SK-N-SH (cell line): Measurements from ENCODE around the gene MACROD2. TPM values are rescaled to one million over a fixed set of nuclear protein-coding genes. Genes with fewer than 3 reads are reported as not detected.
A peak's percentile ranks its signal among the peaks of the same experiment; 100 is the strongest.

Source experiments
- CTCF ChIA-PET: fragments of 300-600, 350-600 bp; formaldehyde crosslinking; extraction: SDS; loops from one replicate; lab custom pipeline; 2021; lab: Yijun Ruan, JAX
- POLR2A ChIA-PET: fragments of 350-600 bp; sonication (Branson Sonifier 250); formaldehyde crosslinking; extraction: SDS; loops from one replicate; lab custom pipeline; 2020; ENCODE audit warnings: antibody characterized with exemption, inconsistent platforms; lab: Yijun Ruan, JAX
- DNase-seq: peaks from one replicate; pipeline ENCODE4 v3.0.0; 2012
- H2AFZ ChIP-seq: fragments of 200-600 bp; sonication (generic); 2 replicates; pipeline ENCODE4 v1.8.1; 2016; ENCODE audit warnings: antibody characterized with exemption, mild to moderate bottlenecking, low read depth
- H3F3A ChIP-seq: fragments of 200-600 bp; sonication (generic); replicated peaks from 2 replicates; pipeline ENCODE3; 2016; ENCODE audit warnings: antibody characterized with exemption, mild to moderate bottlenecking; ENCODE audit not compliant: insufficient read depth
- H3K27ac ChIP-seq, 2 experiments: fragments of 200-500 bp in 1 of 2; fragments of 200-600 bp in 1 of 2; sonication (Bioruptor generic) in 1 of 2; sonication (generic), shearing (Covaris generic) in 1 of 2; 2 replicates each; pipeline versions ENCODE4 v1.5.1 to v1.6.1; 2014 to 2016; ENCODE audit warnings: low read depth in 2 of 2, inconsistent platforms in 1 of 2, low read length in 1 of 2, mild to moderate bottlenecking in 1 of 2, mixed read lengths in 1 of 2
- H3K27me3 ChIP-seq: fragments of 200-600 bp; sonication (generic), shearing (Covaris generic); 2 replicates; pipeline ENCODE4 v1.6.1; 2016; ENCODE audit warnings: mixed run types; ENCODE audit not compliant: insufficient read depth
- H3K36me3 ChIP-seq, 2 experiments: fragments of 200-500 bp in 1 of 2; fragments of 200-600 bp in 1 of 2; sonication (Bioruptor generic) in 1 of 2; sonication (generic) in 1 of 2; replicated peaks in 1 of 2; 2 replicates each; pipeline versions ENCODE3 to v1.5.1; 2014 to 2016; ENCODE audit warnings: low read length in 1 of 2, mild to moderate bottlenecking in 1 of 2; ENCODE audit not compliant: insufficient read depth in 2 of 2, control insufficient read depth in 1 of 2
- H3K4me1 ChIP-seq, 2 experiments: fragments of 200-500 bp in 1 of 2; fragments of 200-600 bp in 1 of 2; sonication (Bioruptor generic) in 1 of 2; sonication (generic), shearing (Covaris generic) in 1 of 2; 2 replicates each; pipeline versions ENCODE4 v1.5.1 to v1.6.1; 2014 to 2016; ENCODE audit warnings: low read depth in 1 of 2, low read length in 1 of 2, mixed run types in 1 of 2; ENCODE audit not compliant: insufficient read depth in 2 of 2, control insufficient read depth in 1 of 2
- H3K4me2 ChIP-seq: fragments of 200-600 bp; sonication (generic), shearing (Covaris generic); 2 replicates; pipeline ENCODE4 v1.6.1; 2017; ENCODE audit warnings: mixed run types
- H3K4me3 ChIP-seq, 2 experiments: fragments of 200-500 bp in 1 of 2; fragments of 200-600 bp in 1 of 2; sonication (Bioruptor generic) in 1 of 2; sonication (generic), shearing (Covaris generic) in 1 of 2; 2 replicates each; pipeline versions ENCODE4 v1.5.1 to v1.8.1; 2014 to 2016; ENCODE audit warnings: low read depth in 2 of 2, inconsistent platforms in 1 of 2, low read length in 1 of 2, mild to moderate bottlenecking in 1 of 2, mixed read lengths in 1 of 2, moderate library complexity in 1 of 2
- H3K79me2 ChIP-seq: fragments of 200-600 bp; sonication (generic); 2 replicates; pipeline ENCODE4 v1.8.1; 2017; ENCODE audit warnings: mild to moderate bottlenecking; ENCODE audit not compliant: insufficient read depth
- H3K9ac ChIP-seq: fragments of 200-600 bp; sonication (generic); 2 replicates; pipeline ENCODE4 v1.6.1; 2017; ENCODE audit warnings: mixed run types
- H3K9me2 ChIP-seq: fragments of 200-600 bp; sonication (generic); 2 replicates; pipeline ENCODE4 v1.6.1; 2017; ENCODE audit warnings: mixed run types
- H3K9me3 ChIP-seq: fragments of 200-600 bp; sonication (generic); 2 replicates; pipeline ENCODE4 v1.6.1; 2017; ENCODE audit warnings: mixed run types, mild to moderate bottlenecking, moderate library complexity
- H4K20me1 ChIP-seq: fragments of 200-600 bp; sonication (generic); 2 replicates; pipeline ENCODE4 v1.6.1; 2017; ENCODE audit warnings: mild to moderate bottlenecking, mixed run types; ENCODE audit not compliant: insufficient read depth
- CTCF ChIP-seq: fragments of 200-600 bp; sonication (generic); IDR thresholded peaks from 2 replicates; pipeline ENCODE4 v1.6.1; 2017; ENCODE audit warnings: antibody characterized with exemption, mild to moderate bottlenecking, moderate library complexity
- FOXJ3 ChIP-seq: sonication (generic); formaldehyde crosslinking; IDR thresholded peaks from 2 replicates; pipeline ENCODE4 v1.5.1; 2020; ENCODE audit warnings: mild to moderate bottlenecking, missing genetic modification reagents
- FOXM1 ChIP-seq: IDR thresholded peaks from 2 replicates; pipeline ENCODE4 v1.4.0; 2012; ENCODE audit warnings: low read depth, mild to moderate bottlenecking
- GABPA ChIP-seq: IDR thresholded peaks from 2 replicates; pipeline ENCODE4 v1.4.0; 2012; ENCODE audit warnings: low read depth, mild to moderate bottlenecking
- GATA2 ChIP-seq: sonication (generic); formaldehyde crosslinking; IDR thresholded peaks from 2 replicates; pipeline ENCODE4 v1.5.0; 2020; ENCODE audit warnings: mild to moderate bottlenecking, missing genetic modification reagents
- IRF3 ChIP-seq: fragments of 150-350 bp; IDR thresholded peaks from 2 replicates; pipeline ENCODE4 v1.6.1; 2016; ENCODE audit warnings: mild to moderate bottlenecking, low read depth, low read length
- JUND ChIP-seq: IDR thresholded peaks from 2 replicates; pipeline ENCODE4 v1.4.0; 2012
- POLR2AphosphoS5 ChIP-seq: IDR thresholded peaks from 2 replicates; pipeline ENCODE4 v1.6.1; 2012; ENCODE audit warnings: low read depth, low read length
- SIN3A ChIP-seq: IDR thresholded peaks from 2 replicates; pipeline ENCODE4 v1.6.1; 2012; ENCODE audit warnings: low read depth, mild to moderate bottlenecking, low read length, moderate library complexity, borderline replicate concordance
- TAF1 ChIP-seq: IDR thresholded peaks from 2 replicates; pipeline ENCODE4 v1.6.1; 2012; ENCODE audit warnings: low read depth, mild to moderate bottlenecking, low read length, moderate library complexity, borderline replicate concordance
- TEAD4 ChIP-seq: IDR thresholded peaks from 2 replicates; pipeline ENCODE4 v1.4.0; 2012; ENCODE audit warnings: mild to moderate bottlenecking, borderline replicate concordance; ENCODE audit not compliant: insufficient read depth
- USF1 ChIP-seq: IDR thresholded peaks from 2 replicates; pipeline ENCODE4 v1.4.0; 2012; ENCODE audit warnings: low read depth, borderline replicate concordance
- WGBS: methylation state at CpG from one replicate; pipeline ENCODE4 v1.1.6; 2017; ENCODE audit warnings: low lambda C conversion rate; 5-methylcytosine and 5-hydroxymethylcytosine counted together
- polyA plus RNA-seq, 3 experiments: library from polyadenylated mRNA; depleted of rRNA; stranded (reverse); fragments of >200 nt; gene quantifications; 2 replicates each; pipeline ENCODE4 v1.2.3, GENCODE V29; 2012

MACROD2 gene
- polyA plus RNA-seq, 1 of the 3 experiments (the other 2 are of a cell fraction) = 0.33 TPM

- no peaks in the 10 kb centered on the region for H3K36me3 ChIP-seq
- no peak overlapping the region for H3K27ac ChIP-seq
- H3F3A ChIP-seq = no peaks in the 10 kb centered on the region
- ChIA-PET CTCF (interaction anchor here (1.2 kb wide), 1 partner anchor 9 kb away, joined by 3 read pairs; no protein-coding TSS in a partner anchor), POLR2A (no interaction called here)
- H3K4me3 ChIP-seq = no peak overlapping the region
- no peaks in the 10 kb centered on the region for H3K79me2 ChIP-seq
- TF ChIP-seq FOXJ3 (CRISPR knock-in tag) (no peak), TAF1 (no peak), CTCF (peak; percentile 21; the same call in 1 of the 2 replicates), USF1 (no peak)
- no peak overlapping the region for H2AFZ ChIP-seq
- WGBS = 44% methylated on average over 2 of the region's 2 CpGs
- no peak overlapping the region for H3K9ac ChIP-seq
- no peaks in the 10 kb centered on the region for H3K4me1 ChIP-seq
- H3K9me2 ChIP-seq = no peaks in the 10 kb centered on the region
- H4K20me1 ChIP-seq = no peaks in the 10 kb centered on the region
- H3K27me3 ChIP-seq = no peaks in the 10 kb centered on the region
- H3K4me2 ChIP-seq = no peak overlapping the region
- no peaks in the 10 kb centered on the region for H3K9me3 ChIP-seq
- DNase-seq = no peak
These were observed 627.5 kb downstream of the MACROD2 start for GRCh38 chr20:14622796-14623195.

- no peaks in the 10 kb centered on the region for H3K9me2 ChIP-seq
- no peaks in the 10 kb centered on the region for H3K27me3 ChIP-seq
- no peaks in the 10 kb centered on the region for H3F3A ChIP-seq
- H3K9me3 ChIP-seq = no peaks in the 10 kb centered on the region
- no peak overlapping the region for H3K9ac ChIP-seq
- H3K4me3 ChIP-seq = no peak overlapping the region
- H3K4me2 ChIP-seq = no peak overlapping the region
- CTCF ChIA-PET = no interaction called here
- 84% methylated on average over 4 of the region's 4 CpGs for WGBS
- TF ChIP-seq TEAD4 = no peak
- TF ChIP-seq USF1 = no peak
- TF ChIP-seq GATA2 (CRISPR knock-in tag) = no peak
- no peak for TF ChIP-seq JUND
- no peak for TF ChIP-seq GABPA
- TF ChIP-seq POLR2AphosphoS5 = no peak
- TF ChIP-seq CTCF = no peak
- TF ChIP-seq SIN3A = no peak
- no peak for TF ChIP-seq IRF3
- no peak for TF ChIP-seq FOXM1
- TF ChIP-seq FOXJ3 (CRISPR knock-in tag) = no peak
- TF ChIP-seq, all 33 proteins: peak for 0
- POLR2A ChIA-PET = no interaction called here
- no peaks in the 10 kb centered on the region for H3K4me1 ChIP-seq
- no peaks in the 10 kb centered on the region for H3K36me3 ChIP-seq
- no peak overlapping the region for H3K27ac ChIP-seq
- DNase-seq = no peak
- H4K20me1 ChIP-seq = no peaks in the 10 kb centered on the region
- H2AFZ ChIP-seq = no peak overlapping the region
- H3K79me2 ChIP-seq = no peaks in the 10 kb centered on the region
These were observed 635.7 kb downstream of the MACROD2 start for GRCh38 chr20:14631011-14631410.
